Skeletal muscle tissue (tissue), 4 donors: Measurements from ENCODE around the gene NSD1. TPM values are rescaled to one million over a fixed set of nuclear protein-coding genes. Genes with fewer than 3 reads are reported as not detected.
"Not testable (repeated sequence)": the region's sequence is repeated elsewhere in the genome, so short reads cannot be mapped to it uniquely, and the experiment has no call there.

Experiments
- H3K27ac ChIP-seq: one replicate; pipeline ENCODE4 v1.7.0; 2013; ENCODE audit warnings: mild to moderate bottlenecking, low read depth, low read length, inconsistent platforms
- H3K27me3 ChIP-seq, 3 donors: one replicate each; pipeline ENCODE4 v1.7.0; 2013; ENCODE audit warnings: low read length in 3 of 3; ENCODE audit not compliant: control insufficient read depth in 3 of 3, insufficient read depth in 3 of 3
- H3K36me3 ChIP-seq, 3 donors: one replicate each; pipeline ENCODE4 v1.7.0; 2013; ENCODE audit warnings: low read length in 3 of 3; ENCODE audit not compliant: control insufficient read depth in 3 of 3, insufficient read depth in 3 of 3
- H3K4me1 ChIP-seq, 3 donors: one replicate each; pipeline ENCODE4 v1.7.0; 2013; ENCODE audit warnings: low read length in 3 of 3, mild to moderate bottlenecking in 3 of 3; ENCODE audit not compliant: control insufficient read depth in 3 of 3, insufficient read depth in 3 of 3
- H3K4me3 ChIP-seq, 3 donors: one replicate each; pipeline ENCODE4 v1.7.0; 2013; ENCODE audit warnings: low read length in 3 of 3
- H3K9ac ChIP-seq, 3 donors: one replicate each; pipeline ENCODE4 v1.7.0; 2013; ENCODE audit warnings: low read length in 3 of 3, mild to moderate bottlenecking in 3 of 3, moderate library complexity in 2 of 3, low read depth in 1 of 3
- H3K9me3 ChIP-seq, 3 donors: one replicate each; pipeline ENCODE4 v1.7.0; 2013; ENCODE audit warnings: low read length in 3 of 3; ENCODE audit not compliant: control insufficient read depth in 3 of 3
- total RNA-seq: library from RNA; depleted of rRNA; stranded (reverse); fragments of >200 nt; gene quantifications from one replicate; pipeline ENCODE4 v1.2.3, GENCODE V29; 2014
- donor health status: Osteomylitis.

NSD1 gene
- total RNA-seq, 1 donor from 2014 or later = 57.4 TPM

GRCh38 chr5:177176175-177176711 lies 42.7 kb downstream of the NSD1 start:
- H3K27me3 ChIP-seq = no peaks in the 10 kb centered on the region

DNA sequence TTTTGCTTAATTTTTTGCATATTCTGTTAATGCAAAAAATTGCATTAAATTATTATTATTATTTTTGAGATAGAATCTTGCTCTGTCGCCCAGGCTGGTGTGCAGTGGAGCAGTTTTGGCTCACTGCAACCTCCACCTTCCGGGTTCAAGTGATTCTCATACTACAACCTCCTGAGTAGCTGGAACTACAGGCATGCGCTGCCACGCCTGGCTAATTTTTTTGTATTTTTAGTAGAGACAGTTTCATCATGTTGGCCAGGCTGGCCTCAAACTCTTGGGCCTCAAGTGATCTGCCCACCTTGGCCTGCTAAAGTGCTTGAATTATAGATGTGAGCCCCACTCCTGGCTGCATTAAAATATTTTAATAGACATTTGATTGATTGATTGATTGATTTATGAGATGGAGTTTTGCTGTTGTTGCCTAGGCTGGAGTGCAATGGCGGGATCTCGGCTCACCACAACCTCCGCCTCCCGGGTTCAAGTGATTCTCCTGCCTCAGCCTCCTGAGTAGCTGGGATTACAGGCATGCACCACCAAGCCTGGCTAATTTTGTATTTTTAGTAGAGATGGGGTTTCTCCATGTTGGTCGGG lies 44.4 kb downstream of the NSD1 start:
- not testable (repeated sequence) for H3K27me3 ChIP-seq, H3K36me3 ChIP-seq, H3K9ac ChIP-seq, H3K27ac ChIP-seq, H3K4me1 ChIP-seq, H3K4me3 ChIP-seq, H3K9me3 ChIP-seq

More at GRCh38 chr5:177176175-177176711, 42.7 kb downstream of the NSD1 start:
- no peak overlapping the region for H3K27ac ChIP-seq
- no peaks in the 10 kb centered on the region for H3K9me3 ChIP-seq
- no peak overlapping the region for H3K9ac ChIP-seq
- peaks cover 5 to 17% (median 6%) of the 10 kb centered on the region in 3 donors for H3K4me1 ChIP-seq
- no peaks in the 10 kb centered on the region for H3K36me3 ChIP-seq
- no peak overlapping the region for H3K4me3 ChIP-seq

- Histone ChIP-seq H3K9me3 (no peaks in the 10 kb centered on the region), H3K27me3 (no peaks in the 10 kb centered on the region), H3K4me3 (no peak overlapping the region), H3K9ac (no peak overlapping the region), H3K4me1 (peaks cover 2 to 4% (median 3%) of the 10 kb centered on the region in 3 donors), H3K27ac (no peak overlapping the region), H3K36me3 (no peaks in the 10 kb centered on the region)
Observed at GRCh38 chr5:177178733-177179304, 45.2 kb downstream of the NSD1 start.

- H3K27me3 ChIP-seq = no peaks in the 10 kb centered on the region
- peaks cover 3 to 5% (median 4%) of the 10 kb centered on the region in 3 donors for H3K4me1 ChIP-seq
- no peaks in the 10 kb centered on the region for H3K36me3 ChIP-seq
- H3K4me3 ChIP-seq = no peak overlapping the region
- no peak overlapping the region for H3K27ac ChIP-seq
- H3K9me3 ChIP-seq = no peaks in the 10 kb centered on the region
- H3K9ac ChIP-seq = no peak overlapping the region
Observed at GRCh38 chr5:177179431-177179830, 45.9 kb downstream of the NSD1 start.

DNA sequence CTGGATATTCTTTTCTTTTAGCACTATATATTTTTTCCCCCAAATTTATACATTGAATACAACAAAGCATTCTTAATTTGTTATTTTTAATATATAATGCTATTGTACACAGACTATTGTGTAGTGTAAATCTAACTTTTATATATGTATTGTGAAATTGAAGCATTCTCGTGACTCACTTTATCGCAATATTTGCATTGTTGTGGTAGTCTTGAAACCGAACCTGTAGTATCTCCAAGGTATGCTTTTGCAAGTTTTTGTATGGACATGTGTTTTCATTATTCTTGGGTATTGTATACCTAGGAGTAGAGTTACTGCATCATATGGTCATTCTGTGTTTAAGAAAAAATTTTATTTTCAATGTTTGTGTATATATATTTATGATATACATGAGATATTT lies 49.6 kb downstream of the NSD1 start:
- Histone ChIP-seq H3K9ac (no peak overlapping the region), H3K9me3 (no peaks in the 10 kb centered on the region), H3K4me3 (no peak overlapping the region), H3K4me1 (peaks cover 0 to 5% (median 3%) of the 10 kb centered on the region in 3 donors), H3K36me3 (peaks cover 0 to 3% (median 0%) of the 10 kb centered on the region in 3 donors), H3K27me3 (no peaks in the 10 kb centered on the region), H3K27ac (no peak overlapping the region)

GRCh38 chr5:177183766-177184360 lies 50.3 kb downstream of the NSD1 start:
- H3K27ac ChIP-seq = no peak overlapping the region
- H3K4me3 ChIP-seq = no peak overlapping the region
- H3K9me3 ChIP-seq = no peaks in the 10 kb centered on the region

DNA sequence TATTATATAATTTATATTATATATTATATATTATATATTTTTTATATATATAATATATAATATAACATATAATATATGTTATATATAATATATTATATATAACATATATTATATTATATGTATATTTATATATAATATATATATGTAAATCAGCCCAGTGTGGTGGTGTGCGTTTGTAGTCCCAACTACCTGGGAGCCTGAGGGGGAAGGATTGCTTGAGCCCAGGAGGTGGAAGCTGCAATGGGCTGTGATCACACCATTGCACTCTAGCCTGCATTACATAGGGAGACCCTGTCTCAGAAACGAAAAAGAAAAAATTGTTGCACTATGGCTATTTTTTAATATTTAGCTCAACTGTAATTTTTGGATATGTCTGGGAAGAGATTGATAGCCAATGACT lies 52.4 kb downstream of the NSD1 start:
- no peak overlapping the region for H3K9ac ChIP-seq
- peaks cover 0 to 3% (median 0%) of the 10 kb centered on the region in 3 donors for H3K36me3 ChIP-seq
- no peak overlapping the region for H3K27ac ChIP-seq
- H3K27me3 ChIP-seq = no peaks in the 10 kb centered on the region
- H3K9me3 ChIP-seq = no peaks in the 10 kb centered on the region
- H3K4me1 ChIP-seq = peaks cover 0 to 5% (median 3%) of the 10 kb centered on the region in 3 donors
- no peak overlapping the region for H3K4me3 ChIP-seq

More at GRCh38 chr5:177183766-177184360, 50.3 kb downstream of the NSD1 start:
- H3K27me3 ChIP-seq = no peaks in the 10 kb centered on the region
- no peak overlapping the region for H3K9ac ChIP-seq
- H3K4me1 ChIP-seq = peaks cover 0 to 5% (median 3%) of the 10 kb centered on the region in 3 donors
- H3K36me3 ChIP-seq = peaks cover 0 to 3% (median 0%) of the 10 kb centered on the region in 3 donors

DNA sequence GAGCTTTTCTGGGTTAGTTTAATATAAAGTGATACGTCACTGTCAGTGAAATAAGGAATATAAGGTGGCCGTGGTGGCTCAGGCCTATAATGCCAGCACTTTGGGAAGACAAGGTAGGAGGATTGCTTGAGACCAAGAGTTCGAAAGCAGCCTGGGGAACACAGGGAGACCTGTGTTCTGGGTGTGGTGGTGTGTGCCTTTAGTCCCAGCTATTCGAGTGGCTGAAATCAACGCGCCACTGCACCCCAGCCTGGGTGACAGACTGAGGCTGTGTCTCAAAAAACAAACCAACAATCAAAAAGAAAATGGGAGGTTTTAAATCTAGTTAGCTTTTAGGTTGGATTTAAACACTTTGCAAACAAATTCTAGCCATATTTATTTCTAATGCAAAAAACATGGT lies 53.1 kb downstream of the NSD1 start:
- H3K27ac ChIP-seq = no peak overlapping the region
- peaks cover 0 to 5% (median 3%) of the 10 kb centered on the region in 3 donors for H3K4me1 ChIP-seq
- no peak overlapping the region for H3K9ac ChIP-seq
- no peaks in the 10 kb centered on the region for H3K27me3 ChIP-seq
- peaks cover 0 to 3% (median 0%) of the 10 kb centered on the region in 3 donors for H3K36me3 ChIP-seq
- no peaks in the 10 kb centered on the region for H3K9me3 ChIP-seq
- no peak overlapping the region for H3K4me3 ChIP-seq

- no peaks in the 10 kb centered on the region for H3K9me3 ChIP-seq
- H3K4me1 ChIP-seq = peaks cover 0 to 4% (median 3%) of the 10 kb centered on the region in 3 donors
- H3K9ac ChIP-seq = no peak overlapping the region
- H3K27ac ChIP-seq = no peak overlapping the region
- H3K4me3 ChIP-seq = no peak overlapping the region
- peaks cover 0 to 8% (median 2%) of the 10 kb centered on the region in 3 donors for H3K36me3 ChIP-seq
- no peaks in the 10 kb centered on the region for H3K27me3 ChIP-seq
Observed at GRCh38 chr5:177188775-177189174, 55.2 kb downstream of the NSD1 start.

DNA sequence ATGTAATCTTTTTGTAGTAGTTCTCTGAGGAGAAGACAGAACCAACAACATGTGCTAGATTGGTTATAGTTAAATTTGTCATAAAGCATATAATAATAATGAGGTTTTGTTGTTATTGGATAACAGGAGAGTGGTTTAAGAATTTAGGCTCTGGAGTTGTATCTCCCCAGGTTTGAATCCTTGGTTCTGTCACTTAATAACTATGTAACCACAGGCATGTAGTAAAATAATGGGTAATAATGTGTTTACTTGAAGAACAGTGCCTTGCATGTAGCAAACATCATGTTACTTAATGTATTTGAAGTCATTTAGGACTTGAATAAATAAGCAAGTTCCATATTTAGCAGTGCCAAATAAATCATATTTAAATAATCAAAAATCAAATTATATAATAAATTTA lies 55.8 kb downstream of the NSD1 start:
- no peak overlapping the region for H3K4me3 ChIP-seq
- no peak overlapping the region for H3K27ac ChIP-seq
- H3K27me3 ChIP-seq = no peaks in the 10 kb centered on the region
- H3K36me3 ChIP-seq = peaks cover 0 to 8% (median 2%) of the 10 kb centered on the region in 3 donors
- H3K9ac ChIP-seq = no peak overlapping the region
- peaks cover 0 to 3% (median 0%) of the 10 kb centered on the region in 3 donors for H3K4me1 ChIP-seq
- no peaks in the 10 kb centered on the region for H3K9me3 ChIP-seq
